GM12878 (cell line): ENCODE data around the gene CAPN10. TPM values are rescaled to one million over a fixed set of nuclear protein-coding genes. Genes with fewer than 3 reads are reported as not detected.
A peak's percentile ranks its signal among the peaks of the same experiment; 100 is the strongest.

Source experiments
- BACH1 ChIP-seq: fragments of 450-650 bp; IDR thresholded peaks from 2 replicates; pipeline ENCODE4 v1.6.1; 2017; ENCODE audit warnings: mild to moderate bottlenecking, borderline replicate concordance
- CBX5 ChIP-seq: sonication (generic); IDR thresholded peaks from 2 replicates; pipeline ENCODE4 v1.6.1; 2016; ENCODE audit warnings: low read depth, moderate library complexity, mild to moderate bottlenecking, inconsistent platforms
- CEBPB ChIP-seq, 2 experiments: fragments of 150-350 bp in 1 of 2; IDR thresholded peaks; 2 replicates each; pipeline ENCODE4 v1.6.1; 2012 to 2014; ENCODE audit warnings: low read depth in 2 of 2, low read length in 2 of 2, borderline replicate concordance in 1 of 2, inconsistent platforms in 1 of 2
- IKZF2 ChIP-seq, 2 experiments: fragments of 450-650 bp; IDR thresholded peaks; 2 replicates each; pipeline ENCODE4 v1.6.1; 2017; ENCODE audit warnings: mild to moderate bottlenecking in 2 of 2, moderate library complexity in 2 of 2
- MXI1 ChIP-seq: fragments of 150-350 bp; IDR thresholded peaks from 2 replicates; pipeline ENCODE4 v1.6.1; 2011; ENCODE audit warnings: low read depth, mild to moderate bottlenecking, inconsistent platforms, low read length, improper control_type of control experiment
- RAD51 ChIP-seq: fragments of 450-650 bp; IDR thresholded peaks from 2 replicates; pipeline ENCODE4 v1.6.1; 2016; ENCODE audit warnings: moderate library complexity, mild to moderate bottlenecking, inconsistent platforms
- RB1 ChIP-seq: fragments of 450-650 bp; formaldehyde crosslinking; IDR thresholded peaks from 2 replicates; pipeline ENCODE4 v1.6.1; 2017; ENCODE audit warnings: mild to moderate bottlenecking, borderline replicate concordance
- SIN3A ChIP-seq: IDR thresholded peaks from 2 replicates; pipeline ENCODE4 v1.6.1; 2012; ENCODE audit warnings: low read depth, low read length, improper control_type of control experiment
- SIX5 ChIP-seq: IDR thresholded peaks from 2 replicates; pipeline ENCODE4 v1.6.1; 2011; ENCODE audit warnings: mild to moderate bottlenecking, low read depth, low read length, moderate library complexity; ENCODE audit not compliant: severe bottlenecking
- SP1 ChIP-seq: IDR thresholded peaks from one replicate; pipeline ENCODE4 v1.6.1; 2011; ENCODE audit warnings: low read depth, low read length
- SPI1 ChIP-seq: IDR thresholded peaks from 2 replicates; pipeline ENCODE4 v1.6.1; 2011; ENCODE audit warnings: low read depth, mild to moderate bottlenecking, low read length, moderate library complexity, borderline replicate concordance; ENCODE audit not compliant: insufficient read depth
- SREBF1 ChIP-seq: IDR thresholded peaks from 2 replicates; pipeline ENCODE4 v1.6.1; 2012; ENCODE audit warnings: mild to moderate bottlenecking, low read length
- SREBF2 ChIP-seq: IDR thresholded peaks from 2 replicates; pipeline ENCODE4 v1.6.1; 2012; ENCODE audit warnings: mild to moderate bottlenecking, low read length
- SUZ12 ChIP-seq: fragments of 200-600 bp; sonication (generic); IDR thresholded peaks from one replicate; pipeline ENCODE4 v1.6.1; 2018; ENCODE audit warnings: antibody characterized with exemption, mild to moderate bottlenecking; ENCODE audit not compliant: unreplicated experiment
- YBX1 ChIP-seq: fragments of 450-650 bp; IDR thresholded peaks from 2 replicates; pipeline ENCODE4 v1.6.1; 2016; ENCODE audit warnings: antibody characterized with exemption
- polyA plus RNA-seq, 11 experiments: library from polyadenylated mRNA; depleted of rRNA in 4 of 11; unstranded in 6 of 11; stranded (reverse) in 5 of 11; fragments of >200 nt; fragmentation: Nextera tagmentation in 4 of 11; fragmentation: Illumina TruSeq in 1 of 11; extraction: Ambion mirVana in 4 of 11; extraction: Trizol in 1 of 11; gene quantifications; 1 replicate in 1 of 11; 2 replicates in 10 of 11; pipeline versions ENCODE4 v1.2.1 to v1.2.3, GENCODE V29; 2011 to 2016; ENCODE audit warnings: inconsistent platforms in 2 of 11, missing spikeins in 2 of 11, low read depth in 1 of 11
- total RNA-seq, 4 experiments: library from RNA; depleted of rRNA in 3 of 4; stranded (reverse); fragments of >200 nt in 3 of 4; fragmentation: Illumina TruSeq in 1 of 4; extraction: Trizol in 1 of 4; gene quantifications; 2 replicates each; pipeline versions ENCODE4 v1.2.1 to v1.2.3, GENCODE V29; 2013 to 2021
- TF ChIP-seq, protein P1 (sequence below): IDR thresholded peaks from 2 replicates; pipeline ENCODE4 v1.6.1; 2012; ENCODE audit warnings: improper control_type of control experiment, low read depth, low read length; ENCODE audit not compliant: insufficient replicate concordance
- TF ChIP-seq, protein P2 (sequence below): fragments of 450-650 bp; IDR thresholded peaks from 2 replicates; pipeline ENCODE4 v1.6.1; 2016; ENCODE audit warnings: mild to moderate bottlenecking
- TF ChIP-seq, protein P3 (sequence below): fragments of 450-650 bp; IDR thresholded peaks from 2 replicates; pipeline ENCODE4 v1.6.1; 2017; ENCODE audit warnings: borderline replicate concordance
- TF ChIP-seq, protein P4 (sequence below): fragments of 150-350 bp; IDR thresholded peaks from 2 replicates; pipeline ENCODE4 v1.6.1; 2014; ENCODE audit warnings: mild to moderate bottlenecking, low read depth, low read length
- TF ChIP-seq, protein P5 (sequence below): IDR thresholded peaks from 2 replicates; pipeline ENCODE4 v1.6.1; 2011; ENCODE audit warnings: low read depth, mild to moderate bottlenecking, low read length, moderate library complexity, borderline replicate concordance; ENCODE audit errors: extremely low read depth

CAPN10 gene
- total and polyA plus RNA-seq, 10 of the 15 experiments (the other 5 are each of a cell fraction or from before 2014, with no cell fraction given), result 0.37 to 40.6 (median 17.5) TPM

DNA sequence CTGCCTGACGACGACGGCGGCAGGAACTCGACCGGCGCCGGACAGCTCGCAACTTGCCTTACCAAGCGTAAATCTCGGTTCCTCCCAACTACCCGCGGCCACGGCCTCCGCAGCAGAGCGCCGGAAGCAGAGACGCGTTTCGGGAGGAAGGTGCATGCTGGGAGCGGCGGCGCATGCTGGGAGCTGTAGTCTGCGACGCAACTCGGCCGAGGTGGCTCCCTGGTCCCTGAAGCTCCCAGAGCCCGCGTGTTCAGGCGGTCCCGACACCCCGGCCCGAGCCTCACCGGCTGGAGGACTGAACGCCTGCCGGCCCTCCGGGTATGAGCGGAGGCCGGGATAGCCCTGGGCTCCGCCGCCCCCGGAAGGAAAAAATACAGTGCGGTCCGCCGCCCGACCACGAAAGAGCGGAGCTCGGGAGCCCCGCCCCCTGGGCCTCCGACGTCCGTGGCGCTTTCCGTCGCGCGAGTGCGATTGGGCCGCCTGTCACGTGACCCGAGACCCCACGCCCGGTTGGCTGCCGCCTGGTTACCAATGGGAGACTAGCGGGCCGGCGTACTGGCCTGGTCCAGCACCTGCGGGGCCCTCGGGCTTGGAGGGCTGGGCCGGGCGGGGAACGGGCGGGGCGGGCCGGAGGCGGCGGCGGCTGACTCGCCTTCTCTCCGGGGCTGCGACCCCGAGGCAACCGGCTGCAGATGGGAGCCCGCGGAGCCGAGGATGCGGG lies at the start of gene CAPN10 (continued):
- TF ChIP-seq, protein P1, sequence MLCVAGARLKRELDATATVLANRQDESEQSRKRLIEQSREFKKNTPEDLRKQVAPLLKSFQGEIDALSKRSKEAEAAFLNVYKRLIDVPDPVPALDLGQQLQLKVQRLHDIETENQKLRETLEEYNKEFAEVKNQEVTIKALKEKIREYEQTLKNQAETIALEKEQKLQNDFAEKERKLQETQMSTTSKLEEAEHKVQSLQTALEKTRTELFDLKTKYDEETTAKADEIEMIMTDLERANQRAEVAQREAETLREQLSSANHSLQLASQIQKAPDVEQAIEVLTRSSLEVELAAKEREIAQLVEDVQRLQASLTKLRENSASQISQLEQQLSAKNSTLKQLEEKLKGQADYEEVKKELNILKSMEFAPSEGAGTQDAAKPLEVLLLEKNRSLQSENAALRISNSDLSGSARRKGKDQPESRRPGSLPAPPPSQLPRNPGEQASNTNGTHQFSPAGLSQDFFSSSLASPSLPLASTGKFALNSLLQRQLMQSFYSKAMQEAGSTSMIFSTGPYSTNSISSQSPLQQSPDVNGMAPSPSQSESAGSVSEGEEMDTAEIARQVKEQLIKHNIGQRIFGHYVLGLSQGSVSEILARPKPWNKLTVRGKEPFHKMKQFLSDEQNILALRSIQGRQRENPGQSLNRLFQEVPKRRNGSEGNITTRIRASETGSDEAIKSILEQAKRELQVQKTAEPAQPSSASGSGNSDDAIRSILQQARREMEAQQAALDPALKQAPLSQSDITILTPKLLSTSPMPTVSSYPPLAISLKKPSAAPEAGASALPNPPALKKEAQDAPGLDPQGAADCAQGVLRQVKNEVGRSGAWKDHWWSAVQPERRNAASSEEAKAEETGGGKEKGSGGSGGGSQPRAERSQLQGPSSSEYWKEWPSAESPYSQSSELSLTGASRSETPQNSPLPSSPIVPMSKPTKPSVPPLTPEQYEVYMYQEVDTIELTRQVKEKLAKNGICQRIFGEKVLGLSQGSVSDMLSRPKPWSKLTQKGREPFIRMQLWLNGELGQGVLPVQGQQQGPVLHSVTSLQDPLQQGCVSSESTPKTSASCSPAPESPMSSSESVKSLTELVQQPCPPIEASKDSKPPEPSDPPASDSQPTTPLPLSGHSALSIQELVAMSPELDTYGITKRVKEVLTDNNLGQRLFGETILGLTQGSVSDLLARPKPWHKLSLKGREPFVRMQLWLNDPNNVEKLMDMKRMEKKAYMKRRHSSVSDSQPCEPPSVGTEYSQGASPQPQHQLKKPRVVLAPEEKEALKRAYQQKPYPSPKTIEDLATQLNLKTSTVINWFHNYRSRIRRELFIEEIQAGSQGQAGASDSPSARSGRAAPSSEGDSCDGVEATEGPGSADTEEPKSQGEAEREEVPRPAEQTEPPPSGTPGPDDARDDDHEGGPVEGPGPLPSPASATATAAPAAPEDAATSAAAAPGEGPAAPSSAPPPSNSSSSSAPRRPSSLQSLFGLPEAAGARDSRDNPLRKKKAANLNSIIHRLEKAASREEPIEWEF, result no peak
- TF ChIP-seq CBX5 (no peak), SUZ12 (no peak), BACH1 (0 out of 2 replicates have a peak, but pooled peaks have one; percentile 23), SIN3A (peak; percentile 70; the same call in 1 of the 2 replicates), SREBF1 (peak; percentile 58), IKZF2 (IDR thresholded peaks at IDR 0.05) (peak; percentile 11 to 25; a peak in 1 of 4 replicates), MXI1 (peak; percentile 44), CEBPB (IDR thresholded peaks at IDR 0.05; ENCODE audit: borderline replicate concordance in 1 of 2, low read depth in 2 of 2, low read length in 2 of 2) (no peak), SREBF2 (no peak), SIX5 (peak; percentile 94), RAD51 (peak; percentile 99), SPI1 (peak; percentile 84; the same call in 1 of the 2 replicates), YBX1 (no peak), RB1 (no peak), SP1 (peak; percentile 52)
- TF ChIP-seq, protein P2, sequence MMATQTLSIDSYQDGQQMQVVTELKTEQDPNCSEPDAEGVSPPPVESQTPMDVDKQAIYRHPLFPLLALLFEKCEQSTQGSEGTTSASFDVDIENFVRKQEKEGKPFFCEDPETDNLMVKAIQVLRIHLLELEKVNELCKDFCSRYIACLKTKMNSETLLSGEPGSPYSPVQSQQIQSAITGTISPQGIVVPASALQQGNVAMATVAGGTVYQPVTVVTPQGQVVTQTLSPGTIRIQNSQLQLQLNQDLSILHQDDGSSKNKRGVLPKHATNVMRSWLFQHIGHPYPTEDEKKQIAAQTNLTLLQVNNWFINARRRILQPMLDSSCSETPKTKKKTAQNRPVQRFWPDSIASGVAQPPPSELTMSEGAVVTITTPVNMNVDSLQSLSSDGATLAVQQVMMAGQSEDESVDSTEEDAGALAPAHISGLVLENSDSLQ, result 0 out of 2 replicates have a peak, but pooled peaks have one; percentile 5
- TF ChIP-seq, protein P3, sequence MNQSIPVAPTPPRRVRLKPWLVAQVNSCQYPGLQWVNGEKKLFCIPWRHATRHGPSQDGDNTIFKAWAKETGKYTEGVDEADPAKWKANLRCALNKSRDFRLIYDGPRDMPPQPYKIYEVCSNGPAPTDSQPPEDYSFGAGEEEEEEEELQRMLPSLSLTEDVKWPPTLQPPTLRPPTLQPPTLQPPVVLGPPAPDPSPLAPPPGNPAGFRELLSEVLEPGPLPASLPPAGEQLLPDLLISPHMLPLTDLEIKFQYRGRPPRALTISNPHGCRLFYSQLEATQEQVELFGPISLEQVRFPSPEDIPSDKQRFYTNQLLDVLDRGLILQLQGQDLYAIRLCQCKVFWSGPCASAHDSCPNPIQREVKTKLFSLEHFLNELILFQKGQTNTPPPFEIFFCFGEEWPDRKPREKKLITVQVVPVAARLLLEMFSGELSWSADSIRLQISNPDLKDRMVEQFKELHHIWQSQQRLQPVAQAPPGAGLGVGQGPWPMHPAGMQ, result no peak
- TF ChIP-seq, protein P4, sequence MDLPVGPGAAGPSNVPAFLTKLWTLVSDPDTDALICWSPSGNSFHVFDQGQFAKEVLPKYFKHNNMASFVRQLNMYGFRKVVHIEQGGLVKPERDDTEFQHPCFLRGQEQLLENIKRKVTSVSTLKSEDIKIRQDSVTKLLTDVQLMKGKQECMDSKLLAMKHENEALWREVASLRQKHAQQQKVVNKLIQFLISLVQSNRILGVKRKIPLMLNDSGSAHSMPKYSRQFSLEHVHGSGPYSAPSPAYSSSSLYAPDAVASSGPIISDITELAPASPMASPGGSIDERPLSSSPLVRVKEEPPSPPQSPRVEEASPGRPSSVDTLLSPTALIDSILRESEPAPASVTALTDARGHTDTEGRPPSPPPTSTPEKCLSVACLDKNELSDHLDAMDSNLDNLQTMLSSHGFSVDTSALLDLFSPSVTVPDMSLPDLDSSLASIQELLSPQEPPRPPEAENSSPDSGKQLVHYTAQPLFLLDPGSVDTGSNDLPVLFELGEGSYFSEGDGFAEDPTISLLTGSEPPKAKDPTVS, result no peak
- TF ChIP-seq, protein P5, sequence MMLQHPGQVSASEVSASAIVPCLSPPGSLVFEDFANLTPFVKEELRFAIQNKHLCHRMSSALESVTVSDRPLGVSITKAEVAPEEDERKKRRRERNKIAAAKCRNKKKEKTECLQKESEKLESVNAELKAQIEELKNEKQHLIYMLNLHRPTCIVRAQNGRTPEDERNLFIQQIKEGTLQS, result peak; percentile 75; the same call in 1 of the 2 replicates
